ENCODE results near the gene ATXN10. TPM values are rescaled to one million over a fixed set of nuclear protein-coding genes. Genes with fewer than 3 reads are reported as not detected.

The ATXN10 gene
- total RNA-seq, 1 donor from 2014 or later = 110 TPM

DNA sequence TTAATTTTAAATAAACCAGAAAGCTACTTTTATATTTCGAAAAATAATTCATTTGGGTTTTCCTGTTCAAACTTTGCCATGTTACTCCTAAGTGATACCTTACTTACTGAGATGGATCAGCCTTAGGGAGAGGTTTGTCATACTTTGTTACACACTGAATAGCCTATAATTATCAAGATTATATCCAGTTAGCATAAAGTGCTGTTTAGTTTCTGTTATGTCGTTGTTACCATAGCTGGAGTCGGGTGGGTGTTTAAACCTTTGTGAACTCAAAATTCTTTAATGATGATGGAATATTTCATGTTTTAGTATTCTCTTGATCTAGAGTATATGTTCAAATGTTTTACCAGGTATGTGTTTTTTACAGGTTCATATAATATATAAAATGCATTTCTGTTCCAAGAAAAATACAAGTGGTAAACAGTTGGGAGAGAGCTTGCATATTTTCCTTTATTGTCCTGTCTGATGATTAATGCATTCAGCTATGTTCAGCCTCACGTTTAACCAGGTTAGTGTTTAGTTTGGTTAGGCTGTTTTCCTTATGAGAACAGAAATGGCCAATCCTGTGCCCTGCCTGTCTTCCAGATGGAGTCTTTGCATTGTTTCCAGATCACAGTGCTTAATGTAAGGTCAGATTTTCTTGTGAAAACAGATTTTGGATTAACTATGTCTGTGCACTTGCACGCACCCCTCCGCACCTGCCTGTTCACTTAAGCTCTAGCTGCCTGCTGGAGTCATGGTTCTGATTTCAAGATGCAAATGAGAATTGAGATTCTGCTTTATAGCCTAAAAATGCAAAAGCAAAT is 105.6 kb downstream of the ATXN10 start:
- Mint-ChIP-seq H3K27me3 (ENCODE audit: insufficient read depth) (no peaks in the 10 kb centered on the region), H3K27ac (no peak overlapping the region), H3K36me3 (ENCODE audit: low read depth) (no peaks in the 10 kb centered on the region), H3K9me3 (no peaks in the 10 kb centered on the region), H3K4me1 (ENCODE audit: low read depth) (no peaks in the 10 kb centered on the region), H3K4me3 (no peak overlapping the region)
- intact Hi-C loops (cut with micrococcal nuclease) = no loop called here
- DNase-seq (ENCODE audit: low spot score) = no peak

DNA sequence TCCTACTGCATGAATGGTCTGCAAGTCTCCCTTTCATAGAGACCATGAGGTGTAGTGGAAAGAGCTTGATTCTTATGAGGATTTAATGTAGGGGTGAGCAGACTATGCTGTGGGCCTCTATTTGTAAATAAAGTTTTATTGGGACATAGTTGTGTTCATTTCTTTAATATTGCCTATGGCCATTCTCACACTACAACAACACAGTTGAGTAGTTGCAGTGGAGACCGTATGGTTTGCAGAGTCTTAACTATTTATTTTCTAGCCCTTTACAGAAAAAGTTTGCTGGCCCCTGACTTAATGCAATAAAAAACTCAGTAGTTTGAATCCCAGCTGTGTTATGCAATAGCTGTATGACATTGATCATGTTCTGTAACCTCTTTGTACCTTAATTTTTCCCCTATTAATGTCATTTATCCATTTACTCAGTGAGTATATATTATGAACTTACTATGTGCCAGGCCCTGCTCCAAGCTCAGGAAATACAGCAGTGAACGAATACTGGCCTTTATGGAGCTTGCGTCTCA is 106.3 kb downstream of the ATXN10 start:
- intact Hi-C loops (cut with micrococcal nuclease) = no loop called here
- H3K27ac Mint-ChIP-seq = no peak overlapping the region
- H3K4me3 Mint-ChIP-seq = no peak overlapping the region
- H3K4me1 Mint-ChIP-seq (ENCODE audit: low read depth) = no peaks in the 10 kb centered on the region
- no peak for DNase-seq (ENCODE audit: low spot score)
- no peaks in the 10 kb centered on the region for H3K27me3 Mint-ChIP-seq (ENCODE audit: insufficient read depth)
- H3K36me3 Mint-ChIP-seq (ENCODE audit: low read depth) = peaks cover 2% of the 10 kb centered on the region
- no peaks in the 10 kb centered on the region for H3K9me3 Mint-ChIP-seq

DNA sequence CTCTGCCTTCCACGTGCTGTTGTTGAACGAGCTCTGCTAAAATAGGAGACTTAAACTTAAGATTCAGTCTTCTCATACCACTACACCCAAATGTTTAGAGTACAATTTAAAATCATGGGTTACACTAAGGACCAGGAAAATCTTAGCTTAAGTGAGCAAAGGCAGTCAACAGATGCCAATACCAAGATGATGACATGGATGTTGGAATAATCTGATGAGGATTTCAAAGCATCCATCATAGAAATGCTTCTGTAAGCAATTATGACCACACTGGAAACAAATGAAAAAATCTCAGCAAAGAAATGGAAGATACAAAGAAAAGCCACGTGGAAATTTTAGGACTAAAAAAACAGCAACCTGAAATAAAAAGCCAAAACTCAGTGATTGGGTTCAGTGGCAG is 109.8 kb downstream of the ATXN10 start:
- no peaks in the 10 kb centered on the region for H3K4me1 Mint-ChIP-seq (ENCODE audit: low read depth)
- H3K9me3 Mint-ChIP-seq = no peaks in the 10 kb centered on the region

DNA sequence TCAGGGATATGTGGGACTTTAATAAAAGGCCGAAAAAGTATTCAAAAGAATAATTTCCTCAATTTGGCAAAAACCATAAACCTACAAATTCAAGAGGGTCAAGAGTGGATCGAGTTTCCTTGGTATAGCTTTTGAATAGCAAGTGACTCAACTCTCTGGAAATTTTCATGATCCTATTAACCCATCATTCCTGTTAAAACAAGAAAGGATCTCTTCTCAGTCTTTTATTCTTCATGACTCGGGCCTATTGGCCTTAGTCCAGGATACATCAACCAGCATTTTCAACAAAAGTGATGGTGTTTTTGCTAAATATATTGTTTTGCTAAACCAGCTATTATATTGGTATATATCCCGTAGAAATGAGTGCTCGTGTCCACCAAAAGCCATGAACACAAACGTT is 110.3 kb downstream of the ATXN10 start:
- intact Hi-C loops (cut with micrococcal nuclease) = no loop called here
- no peak overlapping the region for H3K4me3 Mint-ChIP-seq
- H3K27me3 Mint-ChIP-seq (ENCODE audit: insufficient read depth) = no peaks in the 10 kb centered on the region
- no peaks in the 10 kb centered on the region for H3K9me3 Mint-ChIP-seq
- peaks cover 4% of the 10 kb centered on the region for H3K36me3 Mint-ChIP-seq (ENCODE audit: low read depth)
- H3K27ac Mint-ChIP-seq = no peak overlapping the region
- no peak for DNase-seq (ENCODE audit: low spot score)
- H3K4me1 Mint-ChIP-seq (ENCODE audit: low read depth) = no peaks in the 10 kb centered on the region

More for the DNA sequence above, 109.8 kb downstream of the ATXN10 start:
- intact Hi-C loops (cut with micrococcal nuclease) = no loop called here
- no peak for DNase-seq (ENCODE audit: low spot score)
- peaks cover 4% of the 10 kb centered on the region for H3K36me3 Mint-ChIP-seq (ENCODE audit: low read depth)
- H3K27ac Mint-ChIP-seq = no peak overlapping the region
- H3K27me3 Mint-ChIP-seq (ENCODE audit: insufficient read depth) = no peaks in the 10 kb centered on the region
- H3K4me3 Mint-ChIP-seq = no peak overlapping the region

DNA sequence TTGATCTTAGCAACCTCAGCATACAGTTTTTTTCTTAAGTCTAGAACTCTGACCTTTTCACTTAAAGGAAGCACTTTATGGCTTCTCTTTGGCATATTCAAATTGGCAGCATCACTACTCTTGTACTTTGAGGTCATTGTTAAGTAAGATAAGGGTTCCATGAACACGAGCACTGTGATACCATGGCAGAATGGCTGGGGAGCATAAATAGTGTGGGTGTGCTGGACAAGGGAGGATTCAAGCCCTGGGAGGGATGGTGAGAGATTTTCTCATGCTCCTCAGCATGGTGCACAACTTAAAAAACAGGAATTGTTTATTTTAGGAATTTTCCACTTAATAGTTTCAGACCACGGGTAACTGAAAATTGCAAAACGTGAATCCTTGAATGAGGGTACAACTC is 111.4 kb downstream of the ATXN10 start:
- Mint-ChIP-seq H3K27me3 (ENCODE audit: insufficient read depth) (no peaks in the 10 kb centered on the region), H3K4me3 (no peak overlapping the region), H3K36me3 (ENCODE audit: low read depth) (peaks cover 4% of the 10 kb centered on the region), H3K27ac (no peak overlapping the region), H3K4me1 (ENCODE audit: low read depth) (no peaks in the 10 kb centered on the region), H3K9me3 (no peaks in the 10 kb centered on the region)
- no peak for DNase-seq (ENCODE audit: low spot score)
- intact Hi-C loops (cut with micrococcal nuclease) = no loop called here

DNA sequence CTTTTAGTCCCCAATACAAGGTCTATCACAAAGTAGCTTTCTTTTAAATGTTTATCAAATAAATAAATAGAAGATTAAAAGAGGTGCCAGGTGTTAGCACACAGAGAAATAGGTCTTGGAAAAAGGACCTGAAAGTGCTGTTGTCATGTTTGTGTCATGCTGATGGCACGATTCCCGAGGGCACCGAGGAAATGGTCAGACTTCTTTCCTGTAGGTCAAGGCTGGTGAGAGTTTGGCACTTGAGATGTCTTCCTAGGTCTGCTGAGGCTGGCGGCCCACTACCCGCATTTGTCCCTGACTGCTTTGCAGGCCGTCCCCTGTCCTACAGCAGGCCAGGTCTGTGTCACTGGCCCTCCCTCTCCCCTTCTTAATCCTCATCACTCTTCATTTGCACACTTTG is 112.1 kb downstream of the ATXN10 start:
- Mint-ChIP-seq H3K27ac (no peak overlapping the region), H3K9me3 (no peaks in the 10 kb centered on the region), H3K4me3 (no peak overlapping the region), H3K36me3 (ENCODE audit: low read depth) (peaks cover 4% of the 10 kb centered on the region), H3K27me3 (ENCODE audit: insufficient read depth) (no peaks in the 10 kb centered on the region), H3K4me1 (ENCODE audit: low read depth) (no peaks in the 10 kb centered on the region)
- intact Hi-C loops (cut with micrococcal nuclease) = no loop called here
- DNase-seq (ENCODE audit: low spot score) = no peak

DNA sequence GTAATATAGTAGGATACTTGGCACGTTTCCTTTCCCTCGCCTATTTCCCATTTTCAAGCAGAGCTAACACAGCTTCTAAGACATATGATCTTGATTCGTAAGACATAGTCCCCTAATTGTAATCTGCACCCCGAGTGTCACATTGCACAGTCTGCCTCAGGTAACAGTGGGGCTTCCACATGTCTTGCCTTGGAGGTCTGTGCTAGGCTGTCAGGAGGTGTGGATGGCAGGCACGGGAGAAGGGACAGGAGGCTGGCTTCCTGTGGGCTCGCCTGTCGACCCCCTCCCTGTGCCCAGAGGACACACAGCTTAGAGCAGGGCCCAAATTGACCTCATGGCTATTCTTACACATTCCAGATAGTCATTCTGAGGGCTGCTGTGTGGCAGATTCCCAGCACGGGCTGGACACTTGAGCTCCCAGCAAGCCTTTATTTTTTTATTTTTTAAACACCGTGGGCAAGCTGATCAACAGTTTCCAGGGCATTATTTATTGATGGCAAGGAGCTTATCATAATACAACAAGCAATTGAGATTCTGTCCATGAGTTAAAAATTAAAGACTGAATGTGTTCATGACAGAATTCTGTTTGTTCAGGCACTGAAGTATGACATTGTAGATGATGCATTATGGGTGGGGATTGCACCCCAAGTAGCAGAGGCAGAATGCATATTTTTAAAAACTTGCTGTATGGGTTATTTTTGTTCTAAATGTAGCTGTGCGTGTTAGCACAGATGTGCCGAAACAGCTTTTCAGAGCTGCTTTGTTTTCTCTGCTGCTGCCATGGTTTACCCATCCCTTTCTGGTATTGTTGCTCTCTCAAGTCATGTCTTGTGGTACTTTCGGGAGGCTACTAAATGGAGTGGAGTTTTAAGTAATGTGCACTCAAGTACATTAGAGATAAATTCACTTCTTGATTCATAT is 113.0 kb downstream of the ATXN10 start:
- no peak for DNase-seq (ENCODE audit: low spot score)
- H3K27me3 Mint-ChIP-seq (ENCODE audit: insufficient read depth) = no peaks in the 10 kb centered on the region
- H3K9me3 Mint-ChIP-seq = no peaks in the 10 kb centered on the region
- no peak overlapping the region for H3K4me3 Mint-ChIP-seq
- no peak overlapping the region for H3K27ac Mint-ChIP-seq
- H3K4me1 Mint-ChIP-seq (ENCODE audit: low read depth) = no peaks in the 10 kb centered on the region
- H3K36me3 Mint-ChIP-seq (ENCODE audit: low read depth) = peaks cover 4% of the 10 kb centered on the region
- intact Hi-C loops (cut with micrococcal nuclease) = no loop called here

DNA sequence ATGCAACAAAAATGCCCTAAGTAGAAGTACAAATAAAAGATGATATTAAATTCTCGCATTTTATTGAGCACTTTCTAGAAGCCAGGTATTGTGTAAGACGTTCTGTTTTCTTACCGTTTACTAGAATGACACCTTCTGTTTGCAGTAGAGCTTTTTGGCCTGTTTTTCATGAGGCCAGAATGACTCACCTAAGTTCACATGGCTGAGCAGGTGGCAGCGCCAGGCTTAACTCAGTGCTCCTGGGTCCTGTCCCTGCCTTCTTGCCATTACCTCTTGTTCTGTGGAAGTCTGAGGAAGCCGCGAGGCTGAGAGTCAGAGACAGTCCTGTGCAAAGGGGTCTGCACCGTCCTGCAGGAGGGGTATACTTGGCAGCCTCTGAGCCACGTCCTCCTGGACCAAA is 113.8 kb downstream of the ATXN10 start:
- H3K27me3 Mint-ChIP-seq (ENCODE audit: insufficient read depth) = no peaks in the 10 kb centered on the region
- peaks cover 4% of the 10 kb centered on the region for H3K36me3 Mint-ChIP-seq (ENCODE audit: low read depth)
- peak overlapping the region; percentile 45 for H3K27ac Mint-ChIP-seq
- intact Hi-C loops (cut with micrococcal nuclease) = no loop called here
- H3K4me3 Mint-ChIP-seq = no peak overlapping the region
- no peak for DNase-seq (ENCODE audit: low spot score)
- H3K9me3 Mint-ChIP-seq = no peaks in the 10 kb centered on the region
- H3K4me1 Mint-ChIP-seq (ENCODE audit: low read depth) = no peaks in the 10 kb centered on the region

DNA sequence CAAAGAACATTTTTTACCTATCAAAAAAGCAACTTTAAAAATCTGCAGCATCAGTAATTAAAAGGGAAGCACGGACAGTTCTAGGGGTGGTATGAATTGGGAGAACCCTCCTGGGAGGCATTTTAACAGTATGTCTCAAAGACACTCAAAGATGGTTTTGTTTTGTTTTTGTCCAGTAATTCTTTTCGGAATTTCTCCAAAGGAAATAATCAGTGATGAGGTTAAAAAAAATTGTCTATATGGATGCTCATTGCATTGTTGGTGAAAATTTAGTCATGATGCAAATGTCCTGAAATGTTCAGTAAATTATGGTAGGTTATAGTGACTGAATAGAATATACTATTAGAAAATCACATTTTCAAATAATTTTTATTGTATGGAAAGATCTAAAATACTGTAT is 115.1 kb downstream of the ATXN10 start:
- Mint-ChIP-seq H3K9me3 (no peaks in the 10 kb centered on the region), H3K27me3 (ENCODE audit: insufficient read depth) (no peaks in the 10 kb centered on the region), H3K4me1 (ENCODE audit: low read depth) (no peaks in the 10 kb centered on the region), H3K36me3 (ENCODE audit: low read depth) (peaks cover 4% of the 10 kb centered on the region), H3K27ac (no peak overlapping the region), H3K4me3 (no peak overlapping the region)
- no peak for DNase-seq (ENCODE audit: low spot score)
- intact Hi-C loops (cut with micrococcal nuclease) = no loop called here

DNA sequence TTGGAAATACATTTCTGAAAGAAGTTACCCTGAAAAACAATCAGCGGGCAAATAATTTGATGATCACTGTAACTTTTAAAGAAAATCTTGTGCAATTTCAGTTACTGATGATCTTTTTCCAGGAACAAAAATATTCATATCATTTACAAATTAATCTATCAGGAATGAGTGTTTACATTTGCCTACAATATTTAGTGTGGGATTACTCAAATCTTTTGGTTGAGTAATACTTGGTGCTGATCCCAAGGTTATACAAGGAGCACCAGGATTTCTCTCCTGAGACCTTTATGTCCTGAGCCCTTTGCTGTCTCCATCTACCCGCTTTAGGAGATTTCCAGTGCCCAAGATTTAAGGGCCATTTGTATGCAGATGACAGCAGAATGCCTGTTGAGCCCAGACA is 116.1 kb downstream of the ATXN10 start:
- no peaks in the 10 kb centered on the region for H3K9me3 Mint-ChIP-seq
- DNase-seq (ENCODE audit: low spot score) = no peak
- intact Hi-C loops (cut with micrococcal nuclease) = no loop called here
- no peak overlapping the region for H3K4me3 Mint-ChIP-seq
- H3K4me1 Mint-ChIP-seq (ENCODE audit: low read depth) = no peaks in the 10 kb centered on the region
- H3K36me3 Mint-ChIP-seq (ENCODE audit: low read depth) = peaks cover 3% of the 10 kb centered on the region
- no peak overlapping the region for H3K27ac Mint-ChIP-seq
- H3K27me3 Mint-ChIP-seq (ENCODE audit: insufficient read depth) = no peaks in the 10 kb centered on the region

DNA sequence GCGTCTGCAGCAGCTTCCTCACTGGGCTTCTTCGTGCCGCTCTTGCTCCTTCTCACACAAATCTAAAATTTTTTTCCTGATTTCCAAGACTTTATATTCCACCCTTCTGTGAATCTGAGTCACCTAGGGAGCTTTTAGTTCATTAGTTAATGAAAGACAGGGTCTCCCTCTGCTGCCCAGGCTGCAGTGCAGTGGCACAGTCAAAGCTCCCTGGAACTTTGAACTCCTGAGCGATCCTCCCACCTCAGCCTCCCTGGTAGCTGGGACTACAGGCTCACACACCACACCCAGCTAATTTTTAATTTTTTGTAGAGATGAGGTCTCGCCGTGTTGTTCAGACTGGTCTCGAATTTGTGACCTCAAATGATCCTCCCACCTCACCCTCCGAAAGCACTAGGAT is 116.9 kb downstream of the ATXN10 start:
- no peak overlapping the region for H3K4me3 Mint-ChIP-seq
- H3K27me3 Mint-ChIP-seq (ENCODE audit: insufficient read depth) = no peaks in the 10 kb centered on the region
- peaks cover 5% of the 10 kb centered on the region for H3K9me3 Mint-ChIP-seq
- peaks cover 2% of the 10 kb centered on the region for H3K36me3 Mint-ChIP-seq (ENCODE audit: low read depth)
- H3K4me1 Mint-ChIP-seq (ENCODE audit: low read depth) = no peaks in the 10 kb centered on the region
- H3K27ac Mint-ChIP-seq = no peak overlapping the region
- intact Hi-C loops (cut with micrococcal nuclease) = no loop called here
- DNase-seq (ENCODE audit: low spot score) = no peak

DNA sequence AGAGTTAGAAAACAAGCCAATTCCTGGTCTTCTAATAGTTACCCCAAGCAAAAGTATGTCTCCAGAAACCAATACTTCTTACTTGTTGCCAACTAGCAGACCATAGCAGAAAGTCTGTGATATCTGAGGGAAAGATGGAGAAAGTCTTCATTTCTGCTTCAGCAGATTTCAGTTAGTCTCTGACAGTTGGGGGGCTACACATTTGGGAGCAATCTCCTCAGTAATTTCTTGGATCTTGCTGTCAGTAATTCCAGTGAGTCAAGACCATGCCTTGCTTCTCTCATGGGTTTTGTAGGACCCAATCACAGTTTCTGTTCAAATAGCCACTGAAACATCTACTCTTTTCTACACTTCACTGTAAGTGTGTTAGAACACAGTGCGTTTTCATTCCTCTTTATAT is 118.8 kb downstream of the ATXN10 start:
- Mint-ChIP-seq H3K9me3 (peaks cover 18% of the 10 kb centered on the region), H3K4me1 (ENCODE audit: low read depth) (no peaks in the 10 kb centered on the region), H3K36me3 (ENCODE audit: low read depth) (peaks cover 13% of the 10 kb centered on the region), H3K27me3 (ENCODE audit: insufficient read depth) (no peaks in the 10 kb centered on the region), H3K27ac (no peak overlapping the region), H3K4me3 (no peak overlapping the region)
- no peak for DNase-seq (ENCODE audit: low spot score)
- intact Hi-C loops (cut with micrococcal nuclease) = no loop called here

DNA sequence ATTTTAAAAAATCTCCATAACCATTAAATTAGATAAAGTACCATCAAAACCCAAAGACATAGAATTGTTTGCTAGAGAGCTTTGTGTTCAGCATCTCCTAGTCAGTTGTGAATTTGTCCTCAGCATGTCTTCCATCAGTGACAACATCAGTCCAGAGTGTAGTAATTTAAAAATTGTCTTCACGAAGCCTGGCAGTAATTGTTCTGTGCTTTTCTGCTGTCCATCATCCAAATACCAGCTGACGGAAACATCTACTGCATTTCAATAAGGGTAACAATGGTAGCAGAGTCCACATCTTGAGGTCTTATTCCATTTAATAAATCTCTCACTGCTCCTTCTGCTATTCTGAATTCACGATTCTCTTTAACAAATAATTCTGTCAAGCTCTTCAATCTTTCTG is 121.5 kb downstream of the ATXN10 start:
- no peaks in the 10 kb centered on the region for H3K27me3 Mint-ChIP-seq (ENCODE audit: insufficient read depth)
- peaks cover 37% of the 10 kb centered on the region for H3K9me3 Mint-ChIP-seq
- DNase-seq (ENCODE audit: low spot score) = no peak
- H3K4me3 Mint-ChIP-seq = no peak overlapping the region
- H3K27ac Mint-ChIP-seq = no peak overlapping the region
- intact Hi-C loops (cut with micrococcal nuclease) = no loop called here
- peaks cover 32% of the 10 kb centered on the region for H3K36me3 Mint-ChIP-seq (ENCODE audit: low read depth)
- no peaks in the 10 kb centered on the region for H3K4me1 Mint-ChIP-seq (ENCODE audit: low read depth)
